Adrenal gland (tissue), 5 donors: ENCODE measurements around the gene MYMX.

Source experiments
- CTCF ChIP-seq, 6 experiments: fragments of 450-650 bp in 4 of 6; fragments of 200-600 bp in 2 of 6; sonication (generic) in 1 of 6; IDR thresholded peaks; 1 replicate in 5 of 6; 2 replicates in 1 of 6; pipeline versions ENCODE4 v1.5.1 to v1.8.0; 2016 to 2021; ENCODE audit warnings: antibody characterized with exemption in 6 of 6, mild to moderate bottlenecking in 2 of 6, moderate library complexity in 1 of 6
- POLR2A ChIP-seq, 2 donors: fragments of 450-650 bp; IDR thresholded peaks; one replicate each; pipeline ENCODE4 v1.6.1; 2017; ENCODE audit warnings: antibody characterized with exemption in 2 of 2, mild to moderate bottlenecking in 2 of 2, moderate library complexity in 1 of 2
- donor health status: DM: no; HTN: no; CAD: no.

GRCh38 chr6:44238687-44239350 is 22.1 kb downstream of the MYMX start:
- TF ChIP-seq POLR2A (IDR thresholded peaks at IDR 0.05) (no peak), CTCF (IDR thresholded peaks at IDR 0.05) (no peak)
